Mesothelial cell of epicardium (in vitro differentiated cells): ENCODE results near the gene PFKFB3. TPM values are rescaled to one million over a fixed set of nuclear protein-coding genes. Genes with fewer than 3 reads are reported as not detected.

Experiments used
- DNase-seq, 2 experiments: peaks; one replicate each; pipeline ENCODE4 v3.0.0; 2021; ENCODE audit warnings: low spot score in 2 of 2; ENCODE audit not compliant: unreplicated experiment in 2 of 2
- H3K27ac Mint-ChIP-seq: 2 replicates; pipeline ENCODE4 v1.8.0; 2021; ENCODE audit warnings: mixed read lengths
- H3K27me3 Mint-ChIP-seq: 2 replicates; pipeline ENCODE4 v1.8.0; 2021; ENCODE audit warnings: low read depth, mixed read lengths
- H3K36me3 Mint-ChIP-seq: 2 replicates; pipeline ENCODE4 v1.8.0; 2021; ENCODE audit warnings: mixed read lengths
- H3K4me1 Mint-ChIP-seq: 2 replicates; pipeline ENCODE4 v1.8.0; 2021; ENCODE audit warnings: mixed read lengths
- H3K4me3 Mint-ChIP-seq: 2 replicates; pipeline ENCODE4 v1.8.0; 2021; ENCODE audit warnings: mild to moderate bottlenecking, moderate library complexity, mixed read lengths
- H3K9me3 Mint-ChIP-seq: 2 replicates; pipeline ENCODE4 v1.8.0; 2021; ENCODE audit warnings: mixed read lengths
- CTCF ChIP-seq: fragments of 200-600 bp; sonication (generic); IDR thresholded peaks from one replicate; pipeline ENCODE4 v1.5.0; 2021; ENCODE audit warnings: antibody characterized with exemption; ENCODE audit not compliant: unreplicated experiment
- total RNA-seq: library from RNA; stranded (reverse); gene quantifications from 3 replicates; pipeline ENCODE4 v1.2.1, GENCODE V29; 2021

PFKFB3 gene
- total RNA-seq, 1 donor from 2014 or later = 51.5 TPM

DNA sequence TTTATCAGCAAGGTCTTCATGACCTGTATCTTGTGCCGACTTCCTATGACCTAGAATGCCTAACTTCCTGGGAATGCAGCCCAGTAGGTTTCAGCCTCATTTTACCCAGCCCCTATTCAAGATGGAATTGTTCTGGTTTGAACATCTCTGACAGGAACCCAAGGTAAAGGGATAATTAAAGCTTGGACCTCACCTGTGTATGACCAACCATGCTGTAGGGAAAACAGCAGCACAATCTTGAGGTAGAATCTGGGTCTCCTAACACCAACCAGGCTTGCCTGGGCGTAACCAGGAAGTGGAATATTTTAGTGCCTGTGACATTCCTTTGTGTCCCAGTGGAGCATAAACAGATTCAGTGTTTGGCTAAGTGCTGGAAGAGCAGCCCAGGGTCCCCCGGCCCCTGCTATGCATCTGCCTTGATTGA lies 94.1 kb downstream of the PFKFB3 start:
- peaks cover 2% of the 10 kb centered on the region for H3K36me3 Mint-ChIP-seq
- H3K4me1 Mint-ChIP-seq = peaks cover 45% of the 10 kb centered on the region
- H3K4me3 Mint-ChIP-seq = no peak overlapping the region

GRCh38 chr10:6297522-6297921 lies 94.8 kb downstream of the PFKFB3 start:
- H3K27ac Mint-ChIP-seq = no peak overlapping the region
- H3K9me3 Mint-ChIP-seq = peaks cover 14% of the 10 kb centered on the region
- no peak for DNase-seq
- no peaks in the 10 kb centered on the region for H3K27me3 Mint-ChIP-seq
- H3K4me3 Mint-ChIP-seq = no peak overlapping the region
- TF ChIP-seq CTCF = no peak
- H3K36me3 Mint-ChIP-seq = peaks cover 2% of the 10 kb centered on the region
- H3K4me1 Mint-ChIP-seq = peaks cover 43% of the 10 kb centered on the region

More for the DNA sequence above, 94.1 kb downstream of the PFKFB3 start:
- Mint-ChIP-seq H3K9me3 (peaks cover 14% of the 10 kb centered on the region), H3K27ac (no peak overlapping the region), H3K27me3 (no peaks in the 10 kb centered on the region)
- TF ChIP-seq CTCF = no peak
- DNase-seq = no peak

DNA sequence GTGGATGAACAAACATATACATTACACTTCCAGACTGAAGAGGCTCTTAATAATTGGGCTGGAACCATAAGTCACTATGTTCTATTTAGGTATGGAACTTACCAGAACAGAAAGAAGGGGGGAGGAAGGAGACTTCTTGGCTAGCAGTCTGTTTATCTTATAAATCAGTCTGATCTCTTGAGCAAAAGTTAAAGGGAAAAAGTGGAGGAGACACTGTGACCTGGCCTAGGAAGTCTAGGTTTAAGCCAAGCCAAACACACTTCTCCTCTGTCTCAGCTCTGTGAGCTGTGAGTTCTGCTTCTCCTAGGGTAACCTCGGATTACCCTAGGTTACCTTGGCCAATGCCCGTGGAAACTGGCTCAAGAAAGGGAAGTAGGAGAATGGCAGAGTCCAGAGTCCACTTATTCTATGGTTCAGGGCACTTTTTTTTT lies 95.2 kb downstream of the PFKFB3 start:
- Mint-ChIP-seq H3K4me3 (no peak overlapping the region), H3K36me3 (peaks cover 2% of the 10 kb centered on the region), H3K27ac (no peak overlapping the region), H3K27me3 (no peaks in the 10 kb centered on the region), H3K4me1 (peaks cover 41% of the 10 kb centered on the region), H3K9me3 (peaks cover 14% of the 10 kb centered on the region)
- TF ChIP-seq CTCF = no peak
- DNase-seq = no peak

- Mint-ChIP-seq H3K27me3 (no peaks in the 10 kb centered on the region), H3K27ac (no peak overlapping the region), H3K9me3 (peaks cover 14% of the 10 kb centered on the region), H3K4me3 (no peak overlapping the region), H3K4me1 (peaks cover 39% of the 10 kb centered on the region), H3K36me3 (peaks cover 2% of the 10 kb centered on the region)
- no peak for DNase-seq
- TF ChIP-seq CTCF = no peak
Observed at GRCh38 chr10:6298428-6298827, 95.7 kb downstream of the PFKFB3 start.

DNA sequence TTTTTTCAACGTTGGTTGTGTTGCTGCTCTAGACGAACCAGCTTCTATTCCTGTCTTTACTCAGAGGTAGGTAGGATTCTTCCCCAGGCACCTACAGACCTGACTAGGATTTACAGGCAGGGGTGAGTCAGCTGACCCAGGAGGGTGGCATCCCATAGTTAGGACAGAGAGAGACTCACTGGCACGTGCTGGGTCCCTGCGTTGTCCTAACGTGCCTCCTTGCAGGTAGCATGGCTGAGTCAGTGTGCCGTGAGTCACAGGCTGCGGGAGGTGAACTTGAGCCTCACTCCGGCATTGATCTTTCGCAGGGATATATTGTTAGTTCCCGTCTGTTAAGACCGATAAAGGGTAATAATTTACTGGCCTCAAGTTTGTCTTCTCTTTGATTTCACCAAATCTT lies 96.5 kb downstream of the PFKFB3 start:
- Mint-ChIP-seq H3K4me3 (no peak overlapping the region), H3K27ac (no peak overlapping the region), H3K9me3 (peaks cover 7% of the 10 kb centered on the region), H3K36me3 (no peaks in the 10 kb centered on the region), H3K4me1 (peaks cover 39% of the 10 kb centered on the region), H3K27me3 (no peaks in the 10 kb centered on the region)
- DNase-seq = no peak
- TF ChIP-seq CTCF = no peak

DNA sequence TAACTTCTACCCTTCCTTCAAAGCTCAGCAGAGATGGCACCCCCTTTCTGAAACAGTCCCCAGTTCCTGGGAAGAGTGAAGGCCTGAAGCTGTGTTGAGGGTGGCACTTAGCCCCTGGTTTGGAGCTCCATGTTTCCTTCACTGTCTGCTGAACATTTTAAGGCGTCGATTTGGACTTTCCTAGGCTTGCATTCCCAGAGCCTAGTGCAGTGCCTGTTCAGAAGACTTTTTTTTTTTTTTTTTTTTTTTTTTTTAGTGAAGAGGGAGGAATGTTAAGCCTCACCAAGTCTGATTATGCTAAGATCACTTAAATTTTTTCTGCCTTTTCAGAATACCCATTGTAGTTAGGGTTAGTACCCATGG lies 97.0 kb downstream of the PFKFB3 start:
- Mint-ChIP-seq H3K27ac (no peak overlapping the region), H3K4me3 (no peak overlapping the region), H3K9me3 (peaks cover 3% of the 10 kb centered on the region), H3K4me1 (peaks cover 39% of the 10 kb centered on the region), H3K36me3 (no peaks in the 10 kb centered on the region), H3K27me3 (no peaks in the 10 kb centered on the region)
- TF ChIP-seq CTCF = no peak
- DNase-seq = no peak
